ENCODE results near the gene NPC2. TPM values are rescaled to one million over a fixed set of nuclear protein-coding genes. Genes with fewer than 3 reads are reported as not detected.

The NPC2 gene
- polyA plus RNA-seq, 1 donor from 2014 or later, result 46.8 TPM

DNA sequence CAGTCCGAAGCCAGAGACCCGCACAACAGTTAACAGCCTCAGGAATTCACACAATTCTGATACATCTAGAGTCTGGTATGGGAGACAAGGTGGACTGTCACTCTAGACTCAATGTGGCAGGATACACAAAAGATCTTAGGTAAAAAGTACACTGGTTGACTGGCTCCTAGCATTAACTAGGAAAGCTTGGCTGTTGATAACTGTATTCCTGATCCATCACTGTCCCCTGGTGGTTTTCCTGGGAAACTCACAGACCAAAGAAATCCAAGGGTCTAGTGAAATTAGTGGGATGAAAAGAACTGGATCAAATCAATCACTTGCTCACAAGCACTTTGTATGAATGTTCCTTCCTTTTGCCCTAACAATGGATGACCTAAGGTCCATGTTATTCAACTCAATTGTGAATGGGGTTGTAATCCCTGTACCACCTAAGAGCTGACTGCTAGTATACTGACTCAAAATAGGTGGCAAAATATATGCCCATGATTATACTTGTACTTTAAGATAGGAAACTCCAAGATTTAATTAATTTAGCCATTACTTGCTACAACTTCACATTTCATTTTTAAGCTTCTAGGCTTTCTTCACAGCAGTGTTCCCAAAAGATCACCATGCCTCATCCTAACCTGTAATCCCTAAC lies 14.0 kb downstream of the NPC2 start:
- H3F3A ChIP-seq (ENCODE audit: insufficient read depth, low read length, poor library complexity, severe bottlenecking), result no peaks in the 10 kb centered on the region
- no peak overlapping the region for H3K4me3 ChIP-seq (ENCODE audit: low read length)
- H2AFZ ChIP-seq (ENCODE audit: low read depth, low read length), result no peak overlapping the region
- H3K9me3 ChIP-seq (ENCODE audit: low read length), result no peaks in the 10 kb centered on the region
- no peak overlapping the region for H3K27ac ChIP-seq (ENCODE audit: low read length)
- no peak overlapping the region for H3K9ac ChIP-seq (ENCODE audit: low read length)
- no peak overlapping the region for H3K4me2 ChIP-seq (ENCODE audit: low read length)
- TF ChIP-seq, protein P1, sequence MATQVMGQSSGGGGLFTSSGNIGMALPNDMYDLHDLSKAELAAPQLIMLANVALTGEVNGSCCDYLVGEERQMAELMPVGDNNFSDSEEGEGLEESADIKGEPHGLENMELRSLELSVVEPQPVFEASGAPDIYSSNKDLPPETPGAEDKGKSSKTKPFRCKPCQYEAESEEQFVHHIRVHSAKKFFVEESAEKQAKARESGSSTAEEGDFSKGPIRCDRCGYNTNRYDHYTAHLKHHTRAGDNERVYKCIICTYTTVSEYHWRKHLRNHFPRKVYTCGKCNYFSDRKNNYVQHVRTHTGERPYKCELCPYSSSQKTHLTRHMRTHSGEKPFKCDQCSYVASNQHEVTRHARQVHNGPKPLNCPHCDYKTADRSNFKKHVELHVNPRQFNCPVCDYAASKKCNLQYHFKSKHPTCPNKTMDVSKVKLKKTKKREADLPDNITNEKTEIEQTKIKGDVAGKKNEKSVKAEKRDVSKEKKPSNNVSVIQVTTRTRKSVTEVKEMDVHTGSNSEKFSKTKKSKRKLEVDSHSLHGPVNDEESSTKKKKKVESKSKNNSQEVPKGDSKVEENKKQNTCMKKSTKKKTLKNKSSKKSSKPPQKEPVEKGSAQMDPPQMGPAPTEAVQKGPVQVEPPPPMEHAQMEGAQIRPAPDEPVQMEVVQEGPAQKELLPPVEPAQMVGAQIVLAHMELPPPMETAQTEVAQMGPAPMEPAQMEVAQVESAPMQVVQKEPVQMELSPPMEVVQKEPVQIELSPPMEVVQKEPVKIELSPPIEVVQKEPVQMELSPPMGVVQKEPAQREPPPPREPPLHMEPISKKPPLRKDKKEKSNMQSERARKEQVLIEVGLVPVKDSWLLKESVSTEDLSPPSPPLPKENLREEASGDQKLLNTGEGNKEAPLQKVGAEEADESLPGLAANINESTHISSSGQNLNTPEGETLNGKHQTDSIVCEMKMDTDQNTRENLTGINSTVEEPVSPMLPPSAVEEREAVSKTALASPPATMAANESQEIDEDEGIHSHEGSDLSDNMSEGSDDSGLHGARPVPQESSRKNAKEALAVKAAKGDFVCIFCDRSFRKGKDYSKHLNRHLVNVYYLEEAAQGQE (IDR thresholded peaks at IDR 0.05; ENCODE audit: borderline replicate concordance), result no peak
- TF ChIP-seq MXI1 (conservative IDR thresholded peaks at IDR 0.05; ENCODE audit: poor library complexity, severe bottlenecking) (no peak), EP300 (conservative IDR thresholded peaks at IDR 0.05; ENCODE audit: poor library complexity, severe bottlenecking) (peak; percentile 26), POLR2AphosphoS5 (IDR thresholded peaks at IDR 0.05) (no peak), SMC3 (conservative IDR thresholded peaks at IDR 0.05; ENCODE audit: poor library complexity) (peak; percentile 100), EZH2 (IDR thresholded peaks at IDR 0.05; ENCODE audit: borderline replicate concordance, insufficient read depth, low read length, poor library complexity, severe bottlenecking) (no peak), RAD21 (conservative IDR thresholded peaks at IDR 0.05) (peak; percentile 100), TAF1 (IDR thresholded peaks at IDR 0.05; ENCODE audit: low read depth) (no peak)
- TF ChIP-seq, protein P2, sequence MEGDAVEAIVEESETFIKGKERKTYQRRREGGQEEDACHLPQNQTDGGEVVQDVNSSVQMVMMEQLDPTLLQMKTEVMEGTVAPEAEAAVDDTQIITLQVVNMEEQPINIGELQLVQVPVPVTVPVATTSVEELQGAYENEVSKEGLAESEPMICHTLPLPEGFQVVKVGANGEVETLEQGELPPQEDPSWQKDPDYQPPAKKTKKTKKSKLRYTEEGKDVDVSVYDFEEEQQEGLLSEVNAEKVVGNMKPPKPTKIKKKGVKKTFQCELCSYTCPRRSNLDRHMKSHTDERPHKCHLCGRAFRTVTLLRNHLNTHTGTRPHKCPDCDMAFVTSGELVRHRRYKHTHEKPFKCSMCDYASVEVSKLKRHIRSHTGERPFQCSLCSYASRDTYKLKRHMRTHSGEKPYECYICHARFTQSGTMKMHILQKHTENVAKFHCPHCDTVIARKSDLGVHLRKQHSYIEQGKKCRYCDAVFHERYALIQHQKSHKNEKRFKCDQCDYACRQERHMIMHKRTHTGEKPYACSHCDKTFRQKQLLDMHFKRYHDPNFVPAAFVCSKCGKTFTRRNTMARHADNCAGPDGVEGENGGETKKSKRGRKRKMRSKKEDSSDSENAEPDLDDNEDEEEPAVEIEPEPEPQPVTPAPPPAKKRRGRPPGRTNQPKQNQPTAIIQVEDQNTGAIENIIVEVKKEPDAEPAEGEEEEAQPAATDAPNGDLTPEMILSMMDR (IDR thresholded peaks at IDR 0.05; ENCODE audit: poor library complexity, severe bottlenecking), result peak; percentile 98
- no peaks in the 10 kb centered on the region for H3K27me3 ChIP-seq (ENCODE audit: insufficient read depth, low read depth, low read length)
- no peaks in the 10 kb centered on the region for H3K79me2 ChIP-seq (replicated peaks; ENCODE audit: insufficient read depth, low read length)
- H4K20me1 ChIP-seq (ENCODE audit: insufficient read depth), result no peaks in the 10 kb centered on the region
- no peaks in the 10 kb centered on the region for H3K36me3 ChIP-seq (ENCODE audit: insufficient read depth, low read length)
- no peaks in the 10 kb centered on the region for H3K9me2 ChIP-seq (ENCODE audit: insufficient read depth, low read length)

DNA sequence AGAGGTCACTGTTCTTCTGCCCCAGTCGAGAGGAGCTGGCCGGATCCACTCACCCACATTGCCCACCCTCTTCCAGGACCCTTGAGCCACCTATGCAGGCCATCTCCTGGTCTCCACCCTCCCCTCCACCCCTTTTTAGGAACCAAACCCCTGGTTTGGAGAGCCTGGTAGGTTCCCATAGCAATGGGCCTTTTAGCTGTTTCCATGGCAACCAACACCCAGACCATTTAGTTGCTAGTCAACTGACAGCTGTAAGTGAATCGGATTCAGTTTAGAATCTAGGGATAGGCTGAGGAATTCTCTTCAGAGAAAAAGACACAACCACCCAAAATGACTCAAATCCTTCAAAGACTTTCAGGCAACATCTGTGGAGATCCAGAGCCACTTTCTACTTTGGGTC lies 16.5 kb downstream of the NPC2 start:
- H3K9ac ChIP-seq (ENCODE audit: low read length), result peak overlapping the region; percentile 22
- H2AFZ ChIP-seq (ENCODE audit: low read depth, low read length), result peak overlapping the region; percentile 41
- H3K36me3 ChIP-seq (ENCODE audit: insufficient read depth, low read length), result no peaks in the 10 kb centered on the region
- H3K9me3 ChIP-seq (ENCODE audit: low read length), result no peaks in the 10 kb centered on the region
- no peaks in the 10 kb centered on the region for H4K20me1 ChIP-seq (ENCODE audit: insufficient read depth)
- H3K4me2 ChIP-seq (ENCODE audit: low read length), result peak overlapping the region; percentile 28
- peak overlapping the region; percentile 54 for H3K27ac ChIP-seq (ENCODE audit: low read length)
- H3K4me3 ChIP-seq (ENCODE audit: low read length), result peak overlapping the region; percentile 34
- no peaks in the 10 kb centered on the region for H3K79me2 ChIP-seq (replicated peaks; ENCODE audit: insufficient read depth, low read length)
- H3K9me2 ChIP-seq (ENCODE audit: insufficient read depth, low read length), result no peaks in the 10 kb centered on the region
- H3K27me3 ChIP-seq (ENCODE audit: insufficient read depth, low read depth, low read length), result no peaks in the 10 kb centered on the region
- H3F3A ChIP-seq (ENCODE audit: insufficient read depth, low read length, poor library complexity, severe bottlenecking), result no peaks in the 10 kb centered on the region
- TF ChIP-seq EZH2 (IDR thresholded peaks at IDR 0.05; ENCODE audit: borderline replicate concordance, insufficient read depth, low read length, poor library complexity, severe bottlenecking), result no peak
- no peak for TF ChIP-seq RAD21 (conservative IDR thresholded peaks at IDR 0.05)
- peak; percentile 51 for TF ChIP-seq MXI1 (conservative IDR thresholded peaks at IDR 0.05; ENCODE audit: poor library complexity, severe bottlenecking)
- peak; percentile 13 for TF ChIP-seq EP300 (conservative IDR thresholded peaks at IDR 0.05; ENCODE audit: poor library complexity, severe bottlenecking)

Measured in neural cell (in vitro differentiated cells).